Duodenal mucosa (tissue), 2 donors: ENCODE results near the gene ODAD2.

Source experiments
- H3K27ac ChIP-seq: one replicate; pipeline ENCODE4 v1.7.0; 2013; ENCODE audit warnings: low read depth, low read length
- H3K27me3 ChIP-seq, 2 donors: one replicate each; pipeline ENCODE4 v1.7.0; 2013; ENCODE audit warnings: low read length in 2 of 2, control low read depth in 1 of 2; ENCODE audit not compliant: insufficient read depth in 2 of 2, control insufficient read depth in 1 of 2
- H3K36me3 ChIP-seq, 2 donors: one replicate each; pipeline ENCODE4 v1.7.0; 2013; ENCODE audit warnings: low read length in 2 of 2, control low read depth in 1 of 2; ENCODE audit not compliant: insufficient read depth in 2 of 2, control insufficient read depth in 1 of 2
- H3K4me1 ChIP-seq, 2 donors: one replicate each; pipeline ENCODE4 v1.7.0; 2013; ENCODE audit warnings: low read length in 2 of 2, control low read depth in 1 of 2; ENCODE audit not compliant: insufficient read depth in 2 of 2, control insufficient read depth in 1 of 2
- H3K4me3 ChIP-seq, 2 donors: one replicate each; pipeline ENCODE4 v1.7.0; 2013; ENCODE audit warnings: low read length in 2 of 2, low read depth in 1 of 2
- H3K9ac ChIP-seq, 2 donors: one replicate each; pipeline ENCODE4 v1.7.0; 2013; ENCODE audit warnings: low read length in 2 of 2, low read depth in 1 of 2
- H3K9me3 ChIP-seq, 2 donors: one replicate each; pipeline ENCODE4 v1.7.0; 2013; ENCODE audit warnings: low read length in 2 of 2, control low read depth in 1 of 2; ENCODE audit not compliant: control insufficient read depth in 1 of 2

The ODAD2 gene, protein sequence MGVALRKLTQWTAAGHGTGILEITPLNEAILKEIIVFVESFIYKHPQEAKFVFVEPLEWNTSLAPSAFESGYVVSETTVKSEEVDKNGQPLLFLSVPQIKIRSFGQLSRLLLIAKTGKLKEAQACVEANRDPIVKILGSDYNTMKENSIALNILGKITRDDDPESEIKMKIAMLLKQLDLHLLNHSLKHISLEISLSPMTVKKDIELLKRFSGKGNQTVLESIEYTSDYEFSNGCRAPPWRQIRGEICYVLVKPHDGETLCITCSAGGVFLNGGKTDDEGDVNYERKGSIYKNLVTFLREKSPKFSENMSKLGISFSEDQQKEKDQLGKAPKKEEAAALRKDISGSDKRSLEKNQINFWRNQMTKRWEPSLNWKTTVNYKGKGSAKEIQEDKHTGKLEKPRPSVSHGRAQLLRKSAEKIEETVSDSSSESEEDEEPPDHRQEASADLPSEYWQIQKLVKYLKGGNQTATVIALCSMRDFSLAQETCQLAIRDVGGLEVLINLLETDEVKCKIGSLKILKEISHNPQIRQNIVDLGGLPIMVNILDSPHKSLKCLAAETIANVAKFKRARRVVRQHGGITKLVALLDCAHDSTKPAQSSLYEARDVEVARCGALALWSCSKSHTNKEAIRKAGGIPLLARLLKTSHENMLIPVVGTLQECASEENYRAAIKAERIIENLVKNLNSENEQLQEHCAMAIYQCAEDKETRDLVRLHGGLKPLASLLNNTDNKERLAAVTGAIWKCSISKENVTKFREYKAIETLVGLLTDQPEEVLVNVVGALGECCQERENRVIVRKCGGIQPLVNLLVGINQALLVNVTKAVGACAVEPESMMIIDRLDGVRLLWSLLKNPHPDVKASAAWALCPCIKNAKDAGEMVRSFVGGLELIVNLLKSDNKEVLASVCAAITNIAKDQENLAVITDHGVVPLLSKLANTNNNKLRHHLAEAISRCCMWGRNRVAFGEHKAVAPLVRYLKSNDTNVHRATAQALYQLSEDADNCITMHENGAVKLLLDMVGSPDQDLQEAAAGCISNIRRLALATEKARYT

GRCh38 chr10:27998954-27999275 is at the start of gene ODAD2:
Gene ODAD2 (minus strand): TSS chr10:27999079. CDS start chr10:27995142, 3,937 bp downstream.
- peak within 1 kb of the TSS; percentile 65 to 67 for H3K4me3 ChIP-seq

GRCh38 chr10:28047061-28047460 is 48.2 kb upstream of the ODAD2 start:
- no peaks in the 10 kb centered on the region for H3K9me3 ChIP-seq
- no peaks in the 10 kb centered on the region for H3K4me1 ChIP-seq
- H3K27ac ChIP-seq, result no peak overlapping the region
- H3K9ac ChIP-seq, result no peak overlapping the region
- H3K27me3 ChIP-seq, result no peaks in the 10 kb centered on the region
- H3K4me3 ChIP-seq, result no peak overlapping the region
- no peaks in the 10 kb centered on the region for H3K36me3 ChIP-seq

More at GRCh38 chr10:27998954-27999275, at the start of gene ODAD2:
- Histone ChIP-seq H3K4me1 (peaks cover 0 to 5% of the 10 kb centered on the region in 2 donors), H3K9ac (no peak within 1 kb of the TSS), H3K36me3 (no peaks in the 10 kb centered on the region), H3K27ac (no peak within 1 kb of the TSS), H3K9me3 (no peaks in the 10 kb centered on the region), H3K27me3 (peaks cover 6 to 12% of the 10 kb centered on the region in 2 donors)

GRCh38 chr10:28046579-28046978 is 47.7 kb upstream of the ODAD2 start:
- no peak overlapping the region for H3K27ac ChIP-seq
- H3K4me1 ChIP-seq, result no peaks in the 10 kb centered on the region
- no peaks in the 10 kb centered on the region for H3K27me3 ChIP-seq
- H3K36me3 ChIP-seq, result no peaks in the 10 kb centered on the region
- no peak overlapping the region for H3K9ac ChIP-seq
- H3K4me3 ChIP-seq, result no peak overlapping the region
- H3K9me3 ChIP-seq, result no peaks in the 10 kb centered on the region

DNA sequence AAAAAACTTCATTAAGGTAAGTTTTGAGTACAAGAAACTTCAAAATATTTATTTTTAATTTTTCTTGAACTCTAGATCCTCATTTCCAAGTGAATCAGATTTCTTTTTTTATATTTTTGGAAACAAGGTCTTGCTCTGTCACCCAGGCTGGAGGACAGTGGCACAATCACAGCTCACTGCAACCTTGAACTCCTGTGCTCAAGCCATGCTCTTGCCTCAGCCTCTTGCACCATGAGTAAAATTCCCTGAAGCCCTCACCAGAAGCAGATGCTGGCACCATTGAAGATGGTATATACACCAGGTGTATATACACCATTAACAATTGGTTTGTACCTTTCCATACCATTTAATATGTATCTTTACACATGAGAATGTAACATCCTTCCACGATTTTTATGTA is 45.1 kb upstream of the ODAD2 start:
- Histone ChIP-seq H3K9ac (no peak overlapping the region), H3K9me3 (no peaks in the 10 kb centered on the region), H3K36me3 (no peaks in the 10 kb centered on the region), H3K27ac (no peak overlapping the region), H3K27me3 (no peaks in the 10 kb centered on the region), H3K4me1 (no peaks in the 10 kb centered on the region), H3K4me3 (no peak overlapping the region)

DNA sequence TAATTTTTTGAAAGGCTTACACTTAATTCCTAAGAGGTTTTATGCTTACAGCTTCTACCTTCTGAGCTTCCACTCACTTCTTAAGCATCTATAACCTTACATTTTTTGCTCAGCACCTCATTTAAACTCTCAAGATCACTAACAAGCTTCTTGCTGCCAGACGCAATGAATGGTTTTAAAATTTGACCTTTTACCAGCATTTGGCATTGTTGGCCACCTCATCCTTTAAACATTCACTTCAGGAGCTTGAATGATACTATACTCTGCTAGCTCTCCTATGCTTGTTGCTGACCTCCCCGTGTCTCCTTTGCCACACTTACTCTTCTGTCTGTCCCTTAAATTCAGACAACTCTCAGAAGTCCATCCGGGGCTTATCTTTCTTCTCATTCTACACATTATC is 37.7 kb upstream of the ODAD2 start:
- no peaks in the 10 kb centered on the region for H3K9me3 ChIP-seq
- no peaks in the 10 kb centered on the region for H3K4me1 ChIP-seq
- H3K27me3 ChIP-seq, result no peaks in the 10 kb centered on the region
- H3K27ac ChIP-seq, result no peak overlapping the region
- no peak overlapping the region for H3K9ac ChIP-seq
- no peaks in the 10 kb centered on the region for H3K36me3 ChIP-seq
- H3K4me3 ChIP-seq, result no peak overlapping the region

GRCh38 chr10:28020993-28021982 is 22.4 kb upstream of the ODAD2 start:
- no peaks in the 10 kb centered on the region for H3K4me1 ChIP-seq

DNA sequence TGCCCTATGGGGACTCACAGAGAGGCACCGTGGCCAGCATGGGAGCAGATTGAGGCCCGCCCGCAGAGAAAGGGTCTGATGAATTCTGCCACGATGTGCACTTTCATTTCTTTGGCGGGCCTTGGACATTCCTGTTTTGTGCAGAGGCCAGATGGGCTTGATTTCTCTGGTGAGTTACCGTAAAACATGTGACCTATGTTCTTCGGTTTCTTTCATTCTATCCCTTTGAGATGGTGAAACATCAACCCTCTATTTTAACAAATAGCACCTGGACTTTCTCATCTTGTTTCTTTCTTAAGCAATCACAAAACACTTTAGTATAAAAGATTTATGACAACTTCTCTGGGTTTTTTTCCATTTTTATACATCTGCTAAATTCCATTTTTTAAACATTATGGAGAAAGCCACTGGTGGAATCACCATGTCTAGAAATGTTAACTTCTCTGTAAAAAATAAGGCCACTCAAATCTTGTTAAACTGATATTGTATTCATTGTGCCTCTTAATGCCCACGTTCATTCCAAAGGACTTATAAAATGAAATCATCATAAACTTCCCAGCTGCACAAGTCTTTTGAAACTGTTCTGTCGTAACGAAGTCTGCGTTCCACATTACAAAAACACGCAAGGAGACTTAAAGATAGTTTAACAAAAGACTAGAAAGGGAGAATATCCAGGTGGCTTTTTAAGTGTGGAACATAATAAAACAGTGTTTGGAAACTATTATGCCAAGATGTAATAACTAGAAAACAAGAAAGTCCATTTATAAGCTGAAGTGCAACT is 21.4 kb upstream of the ODAD2 start:
- Histone ChIP-seq H3K9ac (no peak overlapping the region), H3K4me3 (no peak overlapping the region), H3K27ac (no peak overlapping the region), H3K4me1 (no peaks in the 10 kb centered on the region), H3K36me3 (no peaks in the 10 kb centered on the region), H3K9me3 (no peaks in the 10 kb centered on the region), H3K27me3 (no peaks in the 10 kb centered on the region)

More at GRCh38 chr10:28020993-28021982, 22.4 kb upstream of the ODAD2 start:
- H3K9me3 ChIP-seq, result no peaks in the 10 kb centered on the region
- no peak overlapping the region for H3K9ac ChIP-seq
- no peak overlapping the region for H3K4me3 ChIP-seq
- H3K27me3 ChIP-seq, result no peaks in the 10 kb centered on the region
- H3K36me3 ChIP-seq, result no peaks in the 10 kb centered on the region
- H3K27ac ChIP-seq, result no peak overlapping the region

GRCh38 chr10:28014651-28015050 is 15.8 kb upstream of the ODAD2 start:
- no peak overlapping the region for H3K4me3 ChIP-seq
- H3K27ac ChIP-seq, result no peak overlapping the region
- no peaks in the 10 kb centered on the region for H3K9me3 ChIP-seq
- no peaks in the 10 kb centered on the region for H3K36me3 ChIP-seq
- H3K9ac ChIP-seq, result no peak overlapping the region
- H3K4me1 ChIP-seq, result no peaks in the 10 kb centered on the region
- no peaks in the 10 kb centered on the region for H3K27me3 ChIP-seq

DNA sequence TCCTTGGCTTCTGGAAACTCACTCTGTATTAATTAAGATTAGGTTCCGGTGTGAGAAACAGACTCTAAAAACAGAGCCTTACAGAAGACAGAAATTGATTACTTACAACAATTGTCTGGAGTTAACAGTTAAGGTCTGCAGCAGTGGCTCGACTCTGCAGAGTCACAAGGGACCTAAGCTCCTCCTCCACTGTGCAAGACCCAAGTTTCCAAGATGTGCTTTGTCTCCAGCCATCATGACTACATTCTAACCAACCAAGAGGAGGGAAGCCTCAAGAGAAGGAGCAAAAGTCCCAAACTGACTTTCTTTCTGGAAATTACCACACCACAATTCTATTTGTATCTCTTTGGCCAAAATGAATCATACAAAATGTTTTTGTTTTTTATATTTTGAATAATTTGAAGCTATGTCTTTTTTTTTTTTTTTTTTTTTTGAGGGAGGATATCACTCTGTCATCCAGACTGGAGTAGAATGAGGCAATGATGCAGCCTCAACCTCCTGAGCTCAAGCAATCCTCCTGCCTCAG is 14.2 kb upstream of the ODAD2 start:
- no peaks in the 10 kb centered on the region for H3K36me3 ChIP-seq
- no peak overlapping the region for H3K27ac ChIP-seq
- H3K9me3 ChIP-seq, result no peaks in the 10 kb centered on the region
- H3K27me3 ChIP-seq, result no peaks in the 10 kb centered on the region
- no peak overlapping the region for H3K9ac ChIP-seq
- no peaks in the 10 kb centered on the region for H3K4me1 ChIP-seq
- H3K4me3 ChIP-seq, result no peak overlapping the region
